C4-2B (cell line): ENCODE data around the gene EVC.

Experiments
- ZFX ChIP-seq: fragments of 450-650 bp; IDR thresholded peaks from 2 replicates; pipeline ENCODE4 v1.6.1; 2017
- TF ChIP-seq, protein P1 (sequence below): fragments of 450-650 bp; conservative IDR thresholded peaks from 2 replicates; pipeline ENCODE4 v1.5.1; 2017; ENCODE audit warnings: mild to moderate bottlenecking

GRCh38 chr4:5708449-5709206, 2.4 kb upstream of the EVC start, which contains the start of gene EVC2:
- TF ChIP-seq, protein P1, sequence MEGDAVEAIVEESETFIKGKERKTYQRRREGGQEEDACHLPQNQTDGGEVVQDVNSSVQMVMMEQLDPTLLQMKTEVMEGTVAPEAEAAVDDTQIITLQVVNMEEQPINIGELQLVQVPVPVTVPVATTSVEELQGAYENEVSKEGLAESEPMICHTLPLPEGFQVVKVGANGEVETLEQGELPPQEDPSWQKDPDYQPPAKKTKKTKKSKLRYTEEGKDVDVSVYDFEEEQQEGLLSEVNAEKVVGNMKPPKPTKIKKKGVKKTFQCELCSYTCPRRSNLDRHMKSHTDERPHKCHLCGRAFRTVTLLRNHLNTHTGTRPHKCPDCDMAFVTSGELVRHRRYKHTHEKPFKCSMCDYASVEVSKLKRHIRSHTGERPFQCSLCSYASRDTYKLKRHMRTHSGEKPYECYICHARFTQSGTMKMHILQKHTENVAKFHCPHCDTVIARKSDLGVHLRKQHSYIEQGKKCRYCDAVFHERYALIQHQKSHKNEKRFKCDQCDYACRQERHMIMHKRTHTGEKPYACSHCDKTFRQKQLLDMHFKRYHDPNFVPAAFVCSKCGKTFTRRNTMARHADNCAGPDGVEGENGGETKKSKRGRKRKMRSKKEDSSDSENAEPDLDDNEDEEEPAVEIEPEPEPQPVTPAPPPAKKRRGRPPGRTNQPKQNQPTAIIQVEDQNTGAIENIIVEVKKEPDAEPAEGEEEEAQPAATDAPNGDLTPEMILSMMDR: no peak
- no peak for TF ChIP-seq ZFX
